SK-N-SH (cell line): ENCODE measurements around the gene SLC26A8. TPM values are rescaled to one million over a fixed set of nuclear protein-coding genes. Genes with fewer than 3 reads are reported as not detected.

ENCODE experiments used
- CTCF ChIA-PET: fragments of 300-600, 350-600 bp; formaldehyde crosslinking; extraction: SDS; loops from one replicate; lab custom pipeline; 2021; lab: Yijun Ruan, JAX
- POLR2A ChIA-PET: fragments of 350-600 bp; sonication (Branson Sonifier 250); formaldehyde crosslinking; extraction: SDS; loops from one replicate; lab custom pipeline; 2020; ENCODE audit warnings: antibody characterized with exemption, inconsistent platforms; lab: Yijun Ruan, JAX
- DNase-seq: peaks from one replicate; pipeline ENCODE4 v3.0.0; 2012
- H2AFZ ChIP-seq: fragments of 200-600 bp; sonication (generic); 2 replicates; pipeline ENCODE4 v1.8.1; 2016; ENCODE audit warnings: antibody characterized with exemption, mild to moderate bottlenecking, low read depth
- H3F3A ChIP-seq: fragments of 200-600 bp; sonication (generic); replicated peaks from 2 replicates; pipeline ENCODE3; 2016; ENCODE audit warnings: antibody characterized with exemption, mild to moderate bottlenecking; ENCODE audit not compliant: insufficient read depth
- H3K27ac ChIP-seq, 2 experiments: fragments of 200-500 bp in 1 of 2; fragments of 200-600 bp in 1 of 2; sonication (Bioruptor generic) in 1 of 2; sonication (generic), shearing (Covaris generic) in 1 of 2; 2 replicates each; pipeline versions ENCODE4 v1.5.1 to v1.6.1; 2014 to 2016; ENCODE audit warnings: low read depth in 2 of 2, inconsistent platforms in 1 of 2, low read length in 1 of 2, mild to moderate bottlenecking in 1 of 2, mixed read lengths in 1 of 2
- H3K27me3 ChIP-seq: fragments of 200-600 bp; sonication (generic), shearing (Covaris generic); 2 replicates; pipeline ENCODE4 v1.6.1; 2016; ENCODE audit warnings: mixed run types; ENCODE audit not compliant: insufficient read depth
- H3K36me3 ChIP-seq, 2 experiments: fragments of 200-500 bp in 1 of 2; fragments of 200-600 bp in 1 of 2; sonication (Bioruptor generic) in 1 of 2; sonication (generic) in 1 of 2; replicated peaks in 1 of 2; 2 replicates each; pipeline versions ENCODE3 to v1.5.1; 2014 to 2016; ENCODE audit warnings: low read length in 1 of 2, mild to moderate bottlenecking in 1 of 2; ENCODE audit not compliant: insufficient read depth in 2 of 2, control insufficient read depth in 1 of 2
- H3K4me1 ChIP-seq, 2 experiments: fragments of 200-500 bp in 1 of 2; fragments of 200-600 bp in 1 of 2; sonication (Bioruptor generic) in 1 of 2; sonication (generic), shearing (Covaris generic) in 1 of 2; 2 replicates each; pipeline versions ENCODE4 v1.5.1 to v1.6.1; 2014 to 2016; ENCODE audit warnings: low read depth in 1 of 2, low read length in 1 of 2, mixed run types in 1 of 2; ENCODE audit not compliant: insufficient read depth in 2 of 2, control insufficient read depth in 1 of 2
- H3K4me2 ChIP-seq: fragments of 200-600 bp; sonication (generic), shearing (Covaris generic); 2 replicates; pipeline ENCODE4 v1.6.1; 2017; ENCODE audit warnings: mixed run types
- H3K4me3 ChIP-seq, 2 experiments: fragments of 200-500 bp in 1 of 2; fragments of 200-600 bp in 1 of 2; sonication (Bioruptor generic) in 1 of 2; sonication (generic), shearing (Covaris generic) in 1 of 2; 2 replicates each; pipeline versions ENCODE4 v1.5.1 to v1.8.1; 2014 to 2016; ENCODE audit warnings: low read depth in 2 of 2, inconsistent platforms in 1 of 2, low read length in 1 of 2, mild to moderate bottlenecking in 1 of 2, mixed read lengths in 1 of 2, moderate library complexity in 1 of 2
- H3K79me2 ChIP-seq: fragments of 200-600 bp; sonication (generic); 2 replicates; pipeline ENCODE4 v1.8.1; 2017; ENCODE audit warnings: mild to moderate bottlenecking; ENCODE audit not compliant: insufficient read depth
- H3K9ac ChIP-seq: fragments of 200-600 bp; sonication (generic); 2 replicates; pipeline ENCODE4 v1.6.1; 2017; ENCODE audit warnings: mixed run types
- H3K9me2 ChIP-seq: fragments of 200-600 bp; sonication (generic); 2 replicates; pipeline ENCODE4 v1.6.1; 2017; ENCODE audit warnings: mixed run types
- H3K9me3 ChIP-seq: fragments of 200-600 bp; sonication (generic); 2 replicates; pipeline ENCODE4 v1.6.1; 2017; ENCODE audit warnings: mixed run types, mild to moderate bottlenecking, moderate library complexity
- H4K20me1 ChIP-seq: fragments of 200-600 bp; sonication (generic); 2 replicates; pipeline ENCODE4 v1.6.1; 2017; ENCODE audit warnings: mild to moderate bottlenecking, mixed run types; ENCODE audit not compliant: insufficient read depth
- FOSL2 ChIP-seq: IDR thresholded peaks from 2 replicates; pipeline ENCODE4 v1.4.0; 2012; ENCODE audit warnings: low read depth, mild to moderate bottlenecking, moderate library complexity, borderline replicate concordance
- FOXJ3 ChIP-seq: sonication (generic); formaldehyde crosslinking; IDR thresholded peaks from 2 replicates; pipeline ENCODE4 v1.5.1; 2020; ENCODE audit warnings: mild to moderate bottlenecking, missing genetic modification reagents
- FOXM1 ChIP-seq: IDR thresholded peaks from 2 replicates; pipeline ENCODE4 v1.4.0; 2012; ENCODE audit warnings: low read depth, mild to moderate bottlenecking
- GABPA ChIP-seq: IDR thresholded peaks from 2 replicates; pipeline ENCODE4 v1.4.0; 2012; ENCODE audit warnings: low read depth, mild to moderate bottlenecking
- GATA2 ChIP-seq: sonication (generic); formaldehyde crosslinking; IDR thresholded peaks from 2 replicates; pipeline ENCODE4 v1.5.0; 2020; ENCODE audit warnings: mild to moderate bottlenecking, missing genetic modification reagents
- MEF2A ChIP-seq: IDR thresholded peaks from 2 replicates; pipeline ENCODE4 v1.4.0; 2012; ENCODE audit warnings: low read depth, borderline replicate concordance
- MXI1 ChIP-seq: IDR thresholded peaks from 2 replicates; pipeline ENCODE4 v1.6.1; 2012; ENCODE audit warnings: mild to moderate bottlenecking, low read depth, low read length, improper control_type of control experiment
- NRF1 ChIP-seq: IDR thresholded peaks from 2 replicates; pipeline ENCODE4 v1.6.1; 2012; ENCODE audit warnings: low read depth, mild to moderate bottlenecking, low read length
- POLR2AphosphoS5 ChIP-seq: IDR thresholded peaks from 2 replicates; pipeline ENCODE4 v1.6.1; 2012; ENCODE audit warnings: low read depth, low read length
- RXRA ChIP-seq: IDR thresholded peaks from 2 replicates; pipeline ENCODE4 v1.4.0; 2012; ENCODE audit warnings: low read depth, mild to moderate bottlenecking, borderline replicate concordance
- SIN3A ChIP-seq: IDR thresholded peaks from 2 replicates; pipeline ENCODE4 v1.6.1; 2012; ENCODE audit warnings: low read depth, mild to moderate bottlenecking, low read length, moderate library complexity, borderline replicate concordance
- SMC3 ChIP-seq: IDR thresholded peaks from 2 replicates; pipeline ENCODE4 v1.6.1; 2012; ENCODE audit warnings: low read depth, low read length, improper control_type of control experiment
- TEAD4 ChIP-seq: IDR thresholded peaks from 2 replicates; pipeline ENCODE4 v1.4.0; 2012; ENCODE audit warnings: mild to moderate bottlenecking, borderline replicate concordance; ENCODE audit not compliant: insufficient read depth
- YY1 ChIP-seq: IDR thresholded peaks from 2 replicates; pipeline ENCODE4 v1.4.0; 2012; ENCODE audit warnings: low read depth, mild to moderate bottlenecking
- WGBS: methylation state at CpG from one replicate; pipeline ENCODE4 v1.1.6; 2017; ENCODE audit warnings: low lambda C conversion rate; 5-methylcytosine and 5-hydroxymethylcytosine counted together
- polyA plus RNA-seq, 3 experiments: library from polyadenylated mRNA; depleted of rRNA; stranded (reverse); fragments of >200 nt; gene quantifications; 2 replicates each; pipeline ENCODE4 v1.2.3, GENCODE V29; 2012
- TF ChIP-seq, protein P1 (sequence below): IDR thresholded peaks from 2 replicates; pipeline ENCODE4 v1.4.0; 2012; ENCODE audit warnings: low read depth, borderline replicate concordance
- TF ChIP-seq, protein P2 (sequence below): IDR thresholded peaks from 2 replicates; pipeline ENCODE4 v1.4.0; 2012; ENCODE audit warnings: low read depth, borderline replicate concordance
- TF ChIP-seq, protein P3 (sequence below): fragments of 200-600 bp; sonication (generic); IDR thresholded peaks from 2 replicates; pipeline ENCODE4 v1.6.1; 2017; ENCODE audit warnings: antibody characterized with exemption, mild to moderate bottlenecking, moderate library complexity

SLC26A8 gene
- polyA plus RNA-seq, 1 of the 3 experiments (the other 2 are of a cell fraction) = not detected

DNA sequence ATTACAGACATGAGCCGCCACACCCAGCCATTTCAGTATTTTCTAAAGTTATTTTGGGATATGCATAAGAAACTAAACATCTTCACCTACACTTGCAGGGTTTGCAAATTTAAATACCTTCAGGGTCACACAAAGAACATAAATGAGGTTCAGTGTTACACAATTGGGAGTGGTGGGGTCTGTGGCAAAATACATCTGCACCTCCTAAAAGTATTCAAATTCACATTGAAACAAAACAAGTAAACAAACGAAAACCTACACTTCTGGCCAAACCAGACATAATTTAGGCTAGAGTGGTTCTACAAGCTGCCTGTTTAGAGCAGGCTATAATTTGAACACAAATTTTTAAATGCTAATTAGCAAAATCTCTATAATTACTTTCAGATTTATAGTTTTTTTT lies 37.8 kb upstream of the SLC26A8 start:
- no peak for DNase-seq
- Histone ChIP-seq H3K9ac (no peak overlapping the region), H3K4me1 (peaks cover 9 to 19% of the 10 kb centered on the region in 2 experiments; a peak in 3 of 4 replicates), H3F3A (peaks cover 4% of the 10 kb centered on the region), H3K9me2 (no peaks in the 10 kb centered on the region), H4K20me1 (peaks cover 36% of the 10 kb centered on the region), H3K27me3 (no peaks in the 10 kb centered on the region), H3K9me3 (no peaks in the 10 kb centered on the region), H3K36me3 (peaks cover 9 to 18% of the 10 kb centered on the region in 2 experiments), H2AFZ (no peak overlapping the region), H3K79me2 (peaks cover 69% of the 10 kb centered on the region), H3K27ac (no peak overlapping the region), H3K4me3 (no peak overlapping the region), H3K4me2 (no peak overlapping the region)
- 90% methylated on average over 2 of the region's 2 CpGs for WGBS
- POLR2A ChIA-PET = no interaction called here
- TF ChIP-seq YY1 (no peak), POLR2AphosphoS5 (no peak), GABPA (no peak)
- TF ChIP-seq, protein P1, sequence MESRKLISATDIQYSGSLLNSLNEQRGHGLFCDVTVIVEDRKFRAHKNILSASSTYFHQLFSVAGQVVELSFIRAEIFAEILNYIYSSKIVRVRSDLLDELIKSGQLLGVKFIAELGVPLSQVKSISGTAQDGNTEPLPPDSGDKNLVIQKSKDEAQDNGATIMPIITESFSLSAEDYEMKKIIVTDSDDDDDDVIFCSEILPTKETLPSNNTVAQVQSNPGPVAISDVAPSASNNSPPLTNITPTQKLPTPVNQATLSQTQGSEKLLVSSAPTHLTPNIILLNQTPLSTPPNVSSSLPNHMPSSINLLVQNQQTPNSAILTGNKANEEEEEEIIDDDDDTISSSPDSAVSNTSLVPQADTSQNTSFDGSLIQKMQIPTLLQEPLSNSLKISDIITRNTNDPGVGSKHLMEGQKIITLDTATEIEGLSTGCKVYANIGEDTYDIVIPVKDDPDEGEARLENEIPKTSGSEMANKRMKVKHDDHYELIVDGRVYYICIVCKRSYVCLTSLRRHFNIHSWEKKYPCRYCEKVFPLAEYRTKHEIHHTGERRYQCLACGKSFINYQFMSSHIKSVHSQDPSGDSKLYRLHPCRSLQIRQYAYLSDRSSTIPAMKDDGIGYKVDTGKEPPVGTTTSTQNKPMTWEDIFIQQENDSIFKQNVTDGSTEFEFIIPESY = no peak
- TF ChIP-seq, protein P2, sequence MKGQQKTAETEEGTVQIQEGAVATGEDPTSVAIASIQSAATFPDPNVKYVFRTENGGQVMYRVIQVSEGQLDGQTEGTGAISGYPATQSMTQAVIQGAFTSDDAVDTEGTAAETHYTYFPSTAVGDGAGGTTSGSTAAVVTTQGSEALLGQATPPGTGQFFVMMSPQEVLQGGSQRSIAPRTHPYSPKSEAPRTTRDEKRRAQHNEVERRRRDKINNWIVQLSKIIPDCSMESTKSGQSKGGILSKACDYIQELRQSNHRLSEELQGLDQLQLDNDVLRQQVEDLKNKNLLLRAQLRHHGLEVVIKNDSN = no peak
- TF ChIP-seq, protein P3, sequence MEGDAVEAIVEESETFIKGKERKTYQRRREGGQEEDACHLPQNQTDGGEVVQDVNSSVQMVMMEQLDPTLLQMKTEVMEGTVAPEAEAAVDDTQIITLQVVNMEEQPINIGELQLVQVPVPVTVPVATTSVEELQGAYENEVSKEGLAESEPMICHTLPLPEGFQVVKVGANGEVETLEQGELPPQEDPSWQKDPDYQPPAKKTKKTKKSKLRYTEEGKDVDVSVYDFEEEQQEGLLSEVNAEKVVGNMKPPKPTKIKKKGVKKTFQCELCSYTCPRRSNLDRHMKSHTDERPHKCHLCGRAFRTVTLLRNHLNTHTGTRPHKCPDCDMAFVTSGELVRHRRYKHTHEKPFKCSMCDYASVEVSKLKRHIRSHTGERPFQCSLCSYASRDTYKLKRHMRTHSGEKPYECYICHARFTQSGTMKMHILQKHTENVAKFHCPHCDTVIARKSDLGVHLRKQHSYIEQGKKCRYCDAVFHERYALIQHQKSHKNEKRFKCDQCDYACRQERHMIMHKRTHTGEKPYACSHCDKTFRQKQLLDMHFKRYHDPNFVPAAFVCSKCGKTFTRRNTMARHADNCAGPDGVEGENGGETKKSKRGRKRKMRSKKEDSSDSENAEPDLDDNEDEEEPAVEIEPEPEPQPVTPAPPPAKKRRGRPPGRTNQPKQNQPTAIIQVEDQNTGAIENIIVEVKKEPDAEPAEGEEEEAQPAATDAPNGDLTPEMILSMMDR = no peak
- CTCF ChIA-PET = interaction anchor here (1.3 to 1.7 kb wide), 2 partner anchors 33 to 35 kb away, joined by 8 to 9 read pairs; partner anchors contain the start of gene MAPK14

DNA sequence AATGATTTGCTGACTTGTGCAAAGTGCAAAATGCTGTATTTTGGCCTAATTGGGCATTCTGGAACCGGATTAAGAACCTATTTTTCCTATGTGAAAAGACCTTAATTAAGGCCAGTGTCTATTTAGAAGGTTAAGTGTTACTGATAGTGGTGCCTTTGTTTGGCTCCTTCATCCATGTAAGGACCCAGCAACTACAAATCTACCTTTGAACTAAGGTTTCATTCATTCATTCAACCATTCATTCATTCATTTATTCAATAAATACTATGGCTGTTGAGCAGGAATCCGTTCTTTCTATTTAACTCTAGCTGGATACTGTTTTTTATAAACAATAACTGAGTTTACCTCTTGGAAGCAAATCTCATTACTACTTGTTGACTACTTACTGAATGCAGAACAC lies 36.8 kb upstream of the SLC26A8 start:
- Histone ChIP-seq H3K9me3 (no peaks in the 10 kb centered on the region), H2AFZ (no peak overlapping the region), H4K20me1 (peaks cover 26% of the 10 kb centered on the region; the same call in 1 of the 2 replicates), H3F3A (no peaks in the 10 kb centered on the region), H3K9ac (no peak overlapping the region), H3K27me3 (no peaks in the 10 kb centered on the region), H3K36me3 (peaks cover 12 to 18% of the 10 kb centered on the region in 2 experiments), H3K9me2 (no peaks in the 10 kb centered on the region), H3K4me1 (peaks cover 9 to 11% of the 10 kb centered on the region in 2 experiments; a peak in 3 of 4 replicates), H3K79me2 (peaks cover 71% of the 10 kb centered on the region), H3K4me2 (no peak overlapping the region), H3K27ac (no peak overlapping the region), H3K4me3 (no peak overlapping the region)
- TF ChIP-seq FOXM1 = no peak
- TF ChIP-seq, protein P3 = no peak
- TF ChIP-seq GATA2 (CRISPR knock-in tag) = no peak
- TF ChIP-seq FOXJ3 (CRISPR knock-in tag) = no peak
- no peak for TF ChIP-seq NRF1
- no peak for TF ChIP-seq SMC3
- TF ChIP-seq FOSL2 = no peak
- no peak for TF ChIP-seq TEAD4
- TF ChIP-seq RXRA = no peak
- no peak for TF ChIP-seq MXI1
- TF ChIP-seq SIN3A = no peak
- TF ChIP-seq MEF2A = no peak
- ChIA-PET CTCF (interaction anchor here (1.3 to 1.7 kb wide), 2 partner anchors 34 kb away, joined by 8 to 9 read pairs; partner anchors contain the start of gene MAPK14), POLR2A (no interaction called here)
- DNase-seq = no peak
- WGBS = 51% methylated on average over 2 of the region's 2 CpGs
